ENCODE measurements around the gene PNRC2.

- TF ChIP-seq CTCF (IDR thresholded peaks at IDR 0.05) (no peak), POLR2A (IDR thresholded peaks at IDR 0.05) (no peak), POLR2AphosphoS5 (IDR thresholded peaks at IDR 0.05) (no peak)
These were observed 46.3 kb upstream of the PNRC2 start, which contains the start of gene CNR2 for GRCh38 chr1:23913212-23913880.

All from breast epithelium (tissue), 3 donors.